NCI-H1092 treated with DMSO at 0.1 percent for 48 hours (cell line): ENCODE data around the gene ATP1B3.
"Not testable (repeated sequence)": the region's sequence is repeated elsewhere in the genome, so short reads cannot be mapped to it uniquely, and the experiment has no call there.

Experiments used
- DNase-seq: peaks from one replicate; lab custom pipeline; 2025; lab: John Stamatoyannopoulos, UW

The ATP1B3 gene

GRCh38 chr3:141876381-141876890, at the start of gene ATP1B3:
TSS of gene ATP1B3 (plus strand) at chr3:141876643. CDS start at chr3:141876802, 159 bp downstream.
- peak; percentile 77 for DNase-seq

DNA sequence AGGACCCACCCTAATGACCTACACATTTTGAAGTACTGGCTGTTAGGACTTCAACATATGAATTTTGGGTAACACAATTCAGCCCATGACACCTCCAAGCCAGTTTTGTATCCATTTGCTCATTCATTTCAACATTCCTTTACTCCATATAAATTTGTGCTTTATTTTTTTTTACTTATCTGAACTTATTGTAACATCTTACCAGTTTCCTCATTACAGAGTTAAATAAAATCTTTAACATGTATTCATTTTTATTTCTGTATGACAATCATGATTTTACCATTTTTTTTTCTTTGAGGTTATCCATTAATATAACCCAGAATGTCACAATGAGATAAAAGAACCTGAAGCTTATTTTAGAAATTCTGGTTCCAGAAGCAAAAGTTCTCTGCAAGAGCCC, 48.0 kb upstream of the ATP1B3 start:
- DNase-seq = no peak

DNA sequence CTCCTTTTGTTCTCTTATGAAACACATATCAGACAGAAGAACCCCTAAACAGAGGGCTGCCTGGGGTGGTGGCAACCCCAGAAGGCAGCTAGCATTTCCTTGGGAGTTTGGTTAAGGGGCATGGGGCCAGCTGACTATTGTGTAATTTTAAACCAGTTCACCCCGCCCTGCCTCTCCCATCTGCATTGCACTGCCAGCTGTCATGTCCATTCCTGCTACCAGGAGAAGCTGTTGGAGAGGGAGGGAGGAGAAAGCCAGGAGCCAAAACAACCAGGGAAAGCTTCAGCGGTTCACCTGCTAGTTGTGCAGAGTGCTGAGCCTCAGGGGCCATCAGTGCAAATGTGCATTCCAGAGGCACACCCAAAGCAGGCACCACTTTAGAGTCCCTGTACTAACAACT, 47.6 kb upstream of the ATP1B3 start:
- peak; percentile 54 for DNase-seq

DNA sequence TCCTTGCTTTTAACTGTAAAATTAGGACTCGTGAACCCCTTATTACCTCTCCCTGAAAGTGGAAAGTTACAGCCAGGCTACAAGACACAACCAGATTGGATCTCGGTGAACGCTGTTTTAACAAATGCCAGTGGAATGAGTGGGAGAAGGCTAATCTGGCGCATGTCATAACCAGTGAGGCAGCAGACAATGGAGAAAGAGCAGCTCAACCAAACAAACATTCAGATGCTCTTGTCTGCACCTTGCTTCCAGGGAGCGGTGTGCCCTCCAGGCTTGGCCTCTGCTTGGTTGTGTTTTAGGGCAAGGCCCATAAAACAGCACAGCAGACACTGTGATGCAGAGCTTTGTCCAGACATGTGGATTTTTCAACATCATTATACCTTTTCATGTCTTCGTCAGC, 45.9 kb upstream of the ATP1B3 start:
- DNase-seq = no peak

DNA sequence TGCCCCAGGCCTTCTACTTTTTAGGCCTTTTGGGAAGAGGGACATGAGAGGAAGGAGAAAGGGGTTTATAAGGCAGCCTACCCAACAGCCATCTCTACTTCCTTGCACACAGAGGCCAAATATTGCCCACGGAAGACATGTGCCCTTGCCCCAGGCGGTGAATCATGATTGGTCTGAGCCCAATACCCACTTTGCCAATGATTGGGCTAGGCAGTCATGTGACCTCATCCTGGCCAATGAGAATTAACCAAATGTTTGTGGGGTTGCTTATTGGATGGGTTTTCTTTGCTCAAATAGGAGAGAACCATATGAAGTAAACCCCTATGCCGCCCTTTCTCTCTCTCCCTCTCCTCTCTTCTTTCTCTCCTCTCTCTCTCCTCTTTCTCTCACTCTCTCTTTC, 42.2 kb upstream of the ATP1B3 start:
- no peak for DNase-seq

DNA sequence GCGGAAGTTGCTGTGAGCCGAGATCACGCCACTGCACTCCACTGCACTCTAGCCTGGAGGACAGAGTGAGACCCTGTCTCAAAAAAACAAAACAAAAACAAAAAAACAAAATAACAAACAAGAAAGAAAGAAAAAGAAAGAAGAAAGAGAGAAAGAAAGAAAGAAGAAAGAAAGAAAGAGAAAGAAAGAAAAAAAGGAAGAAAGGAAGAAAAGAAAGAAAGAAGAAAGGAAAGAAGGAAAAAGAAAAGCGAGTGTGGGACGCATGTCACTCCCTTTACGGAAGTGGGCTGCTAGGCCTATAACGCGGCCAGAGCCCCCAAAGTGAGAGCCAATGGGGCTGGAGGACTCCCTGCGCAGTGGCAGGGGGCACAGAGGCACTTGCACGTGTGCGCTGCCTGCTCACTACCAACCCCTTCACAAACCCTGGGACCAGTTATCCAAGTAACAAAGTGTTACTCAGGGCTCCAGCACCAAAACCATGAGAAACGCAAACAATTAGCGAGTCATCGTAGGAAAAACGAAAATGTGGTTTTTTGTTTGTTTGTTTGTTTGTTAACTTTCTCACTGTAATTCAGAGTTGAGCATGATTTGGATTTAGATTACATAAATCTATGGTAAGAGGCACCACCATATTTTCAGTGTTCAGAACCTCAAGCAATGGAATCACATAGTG, 40.8 kb upstream of the ATP1B3 start:
- no peak for DNase-seq

DNA sequence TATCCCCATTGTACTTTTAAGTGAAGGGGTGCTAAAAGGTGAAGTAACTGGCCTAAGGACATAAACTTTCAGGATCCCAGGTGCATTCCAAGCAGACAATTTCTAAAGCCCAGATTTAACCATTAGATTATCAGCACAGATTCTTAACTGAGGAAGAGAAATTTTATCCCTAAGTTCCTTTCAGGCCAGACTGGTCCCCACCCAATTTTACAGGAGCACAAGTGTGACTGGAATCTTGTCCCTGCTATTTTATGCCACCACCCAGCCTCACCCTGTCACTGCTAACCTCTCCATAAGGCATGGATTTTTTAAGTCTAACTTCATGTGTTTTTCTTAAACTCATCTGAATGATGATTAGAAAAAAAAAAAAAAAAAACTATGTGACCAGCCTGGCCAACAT, 37.1 kb upstream of the ATP1B3 start:
- no peak for DNase-seq

GRCh38 chr3:141840737-141841544, 35.5 kb upstream of the ATP1B3 start:
- no peak for DNase-seq

DNA sequence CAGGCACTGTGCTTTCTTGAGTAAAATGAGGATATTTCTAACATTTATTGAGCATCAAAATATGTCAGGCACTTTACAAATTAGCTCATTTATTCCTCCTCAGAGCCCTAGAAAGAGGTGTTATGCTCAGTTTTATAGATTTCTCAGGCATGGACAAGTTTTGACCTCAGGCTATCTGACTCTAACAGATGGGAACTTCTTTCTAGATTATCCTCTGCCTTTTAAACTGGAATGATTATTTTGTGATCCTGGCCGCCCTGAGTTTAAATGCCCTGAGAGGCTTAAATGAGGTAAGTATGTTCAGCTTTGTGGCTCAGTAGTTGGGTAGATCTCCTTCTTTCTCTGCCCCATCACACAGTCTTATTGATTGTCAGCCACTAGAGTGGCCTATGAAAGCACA, 32.3 kb upstream of the ATP1B3 start:
- no peak for DNase-seq

DNA sequence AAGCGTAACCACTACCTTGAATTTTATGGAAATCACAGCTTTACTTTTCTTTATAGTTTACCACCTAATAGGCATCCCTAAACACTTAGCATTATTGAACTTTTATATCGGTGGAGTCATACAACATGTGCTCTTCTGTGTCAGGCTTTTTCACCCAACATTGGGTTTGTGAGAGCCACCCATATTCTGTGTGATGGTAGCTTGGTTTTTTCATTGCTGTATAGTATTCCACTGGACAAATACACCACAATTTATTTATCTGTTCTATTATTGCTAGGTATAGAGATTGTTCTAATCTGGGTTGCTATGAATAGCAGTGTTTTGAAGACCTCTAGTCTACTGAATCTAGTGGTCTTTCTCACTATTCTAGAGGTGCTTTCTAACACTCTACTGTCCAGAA, 31.6 kb upstream of the ATP1B3 start:
- DNase-seq = no peak

DNA sequence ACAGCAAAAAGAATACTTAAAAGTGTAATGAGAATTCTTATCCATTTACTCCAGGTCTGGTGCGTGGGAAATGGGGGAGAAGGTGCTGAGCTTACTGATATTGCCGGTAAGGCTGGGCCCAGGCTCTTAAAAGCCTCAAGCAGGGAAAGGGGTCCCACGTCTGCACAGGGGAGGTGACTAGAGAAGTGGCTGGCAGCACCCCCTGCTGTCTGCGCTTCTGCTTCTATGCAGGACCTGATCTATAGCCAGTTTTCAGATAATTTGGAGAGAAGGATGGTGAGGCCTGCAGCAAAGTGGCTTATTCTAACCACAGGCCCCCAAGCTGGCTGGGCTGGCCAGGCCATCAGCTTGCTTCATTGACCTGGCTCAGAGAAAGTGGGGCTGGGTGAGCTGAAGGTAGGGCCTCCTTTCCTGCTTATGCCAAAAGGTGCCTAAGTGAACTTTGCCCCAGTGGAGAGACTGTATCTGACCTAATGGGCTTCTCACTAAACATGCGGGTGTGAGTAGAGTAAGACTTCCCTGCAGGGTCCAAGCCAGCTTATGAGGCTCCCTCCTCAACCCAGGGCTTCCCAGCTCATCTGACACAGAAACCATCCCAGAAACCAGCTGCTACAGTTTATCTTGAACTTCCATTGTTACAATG, 30.9 kb upstream of the ATP1B3 start:
- no peak for DNase-seq

DNA sequence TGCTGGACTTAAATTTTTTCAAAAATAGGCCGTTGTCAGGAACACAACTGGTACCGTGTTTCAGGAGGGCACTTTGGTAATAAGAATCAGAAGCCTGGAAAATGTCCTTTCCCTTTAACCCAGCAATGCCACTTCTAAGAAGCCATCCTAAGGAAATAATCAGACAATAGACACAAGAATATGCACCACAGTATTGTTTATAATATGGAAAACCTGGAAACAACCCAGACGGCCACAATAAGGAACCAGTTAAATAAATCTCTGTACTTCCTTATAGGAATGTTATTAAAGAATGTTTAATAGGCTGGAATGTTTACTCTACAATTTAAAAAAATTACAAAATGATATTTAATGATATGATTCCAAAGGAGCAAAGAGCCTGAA, 30.4 kb upstream of the ATP1B3 start:
- DNase-seq = no peak

DNA sequence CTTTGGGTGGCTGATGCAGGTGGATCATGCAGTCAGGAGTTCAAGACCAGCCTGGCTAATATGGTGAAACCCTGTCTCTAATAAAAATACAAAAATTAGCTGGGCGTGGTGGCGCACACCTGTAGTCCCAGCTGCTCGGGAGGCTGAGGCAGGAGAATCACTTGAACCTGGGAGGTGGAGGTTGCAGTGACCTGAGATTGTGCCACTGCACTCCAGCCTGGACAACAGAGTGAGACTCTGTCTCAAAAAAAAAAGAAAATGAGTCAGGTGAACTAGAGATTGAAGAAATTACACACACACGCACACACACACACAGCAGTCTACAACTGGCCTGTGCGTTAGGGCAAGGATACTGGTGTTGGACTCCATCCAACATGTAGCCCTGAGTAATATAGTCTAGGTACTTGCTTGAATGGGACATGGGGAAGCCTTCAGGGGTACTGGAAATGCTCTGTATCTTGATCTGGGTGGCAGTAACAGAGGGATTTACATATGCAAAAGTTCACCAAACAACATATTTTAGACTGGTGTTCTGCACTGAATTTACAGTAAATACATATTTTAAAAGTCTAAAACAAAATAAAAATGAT, 28.2 kb upstream of the ATP1B3 start:
- not testable (repeated sequence) for DNase-seq

DNA sequence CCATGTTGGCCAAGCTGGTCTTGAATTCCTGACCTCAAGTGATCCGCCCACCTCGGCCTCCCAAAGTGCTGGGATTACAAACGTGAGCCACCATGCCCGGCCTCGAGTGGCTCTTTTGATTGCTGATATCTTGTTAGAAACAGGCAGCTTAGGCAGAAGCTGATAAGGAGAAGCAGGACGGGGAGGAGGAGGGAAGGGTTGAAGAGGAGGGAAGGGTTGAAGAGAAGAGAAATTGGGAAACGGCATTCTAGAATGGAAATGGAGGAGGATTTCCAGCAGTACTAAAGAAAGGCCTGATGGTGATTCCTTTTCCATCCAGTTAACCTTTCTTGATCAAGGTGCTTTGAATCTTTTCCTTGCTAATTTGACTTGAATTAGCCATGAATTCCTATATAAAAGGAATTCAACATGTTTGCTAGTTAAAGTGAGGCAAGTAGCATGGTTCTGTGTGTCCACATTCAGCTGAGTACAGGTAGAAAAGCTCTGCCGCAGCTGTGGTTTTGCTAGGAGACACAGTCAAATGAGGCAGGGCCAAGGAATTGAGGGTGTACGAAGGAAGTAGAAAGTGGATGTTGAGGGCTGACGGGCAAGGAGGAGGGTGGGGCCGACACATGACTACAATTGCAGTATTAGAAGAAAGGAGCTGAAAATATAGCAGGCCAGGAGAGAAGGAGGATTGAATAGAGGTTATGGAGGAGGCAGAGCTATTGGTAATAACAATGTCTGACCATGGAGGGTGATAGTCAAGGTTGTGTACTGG, 27.2 kb upstream of the ATP1B3 start:
- no peak for DNase-seq

GRCh38 chr3:141851411-141851810, 25.0 kb upstream of the ATP1B3 start:
- DNase-seq = no peak

GRCh38 chr3:141853081-141853601, 23.3 kb upstream of the ATP1B3 start:
- no peak for DNase-seq

- DNase-seq = no peak
Observed at GRCh38 chr3:141853629-141854168, 22.7 kb upstream of the ATP1B3 start.

DNA sequence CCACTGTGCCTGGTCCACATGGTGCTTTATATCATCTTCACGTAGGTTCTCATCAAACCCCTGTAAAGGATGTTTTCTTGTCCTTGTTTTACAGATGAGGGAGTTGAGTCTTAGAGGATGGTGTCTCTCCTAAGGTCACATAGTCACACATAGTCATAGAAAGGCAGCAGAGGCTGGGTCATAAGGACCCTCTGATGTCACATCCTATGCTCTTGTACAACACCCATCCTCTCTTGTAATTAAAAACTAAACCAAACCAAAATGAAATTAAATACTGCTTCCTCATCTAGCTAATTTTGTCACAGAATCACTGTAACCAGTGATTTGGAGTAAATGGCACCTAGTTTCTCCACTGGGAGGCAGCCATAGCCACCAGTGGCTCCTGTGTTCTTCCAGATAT, 21.8 kb upstream of the ATP1B3 start:
- no peak for DNase-seq

DNA sequence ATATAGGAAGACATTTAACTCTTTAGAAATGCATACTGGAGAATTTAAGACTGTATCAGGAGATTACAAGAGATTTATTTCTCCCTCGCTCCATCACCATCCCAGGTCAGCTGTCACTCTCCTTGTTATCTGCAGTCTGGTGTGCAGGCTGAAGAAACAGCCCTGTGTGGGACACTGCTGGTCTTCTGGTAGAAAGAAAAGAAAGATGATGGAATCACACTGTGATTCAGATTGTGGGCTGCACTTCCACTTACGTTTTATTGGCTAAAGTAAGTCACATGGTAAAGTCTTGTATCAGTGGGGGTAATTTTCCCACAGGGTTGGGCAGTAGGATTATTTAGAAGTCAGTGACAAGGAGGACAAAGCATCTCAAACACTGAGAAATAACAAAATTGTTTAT, 18.1 kb upstream of the ATP1B3 start:
- DNase-seq = no peak

DNA sequence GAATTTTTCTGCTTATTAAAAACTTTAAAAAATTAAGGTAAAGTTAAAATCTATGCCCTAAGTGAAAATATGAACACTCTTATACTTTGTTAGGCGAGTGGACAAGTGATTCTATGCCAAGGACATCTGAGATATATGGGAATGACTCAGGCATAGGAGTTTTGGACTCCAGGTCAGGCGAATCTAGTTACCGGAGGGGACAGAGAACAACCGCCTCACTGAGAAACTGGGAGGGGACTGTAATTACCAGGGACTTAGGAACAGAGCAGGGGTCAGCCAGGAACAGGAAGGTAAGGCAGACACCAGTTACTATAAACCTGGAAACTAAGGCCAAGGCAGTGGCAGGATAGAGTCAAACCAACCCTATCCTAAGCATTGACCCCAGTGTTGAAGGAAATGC, 16.8 kb upstream of the ATP1B3 start:
- DNase-seq = no peak

DNA sequence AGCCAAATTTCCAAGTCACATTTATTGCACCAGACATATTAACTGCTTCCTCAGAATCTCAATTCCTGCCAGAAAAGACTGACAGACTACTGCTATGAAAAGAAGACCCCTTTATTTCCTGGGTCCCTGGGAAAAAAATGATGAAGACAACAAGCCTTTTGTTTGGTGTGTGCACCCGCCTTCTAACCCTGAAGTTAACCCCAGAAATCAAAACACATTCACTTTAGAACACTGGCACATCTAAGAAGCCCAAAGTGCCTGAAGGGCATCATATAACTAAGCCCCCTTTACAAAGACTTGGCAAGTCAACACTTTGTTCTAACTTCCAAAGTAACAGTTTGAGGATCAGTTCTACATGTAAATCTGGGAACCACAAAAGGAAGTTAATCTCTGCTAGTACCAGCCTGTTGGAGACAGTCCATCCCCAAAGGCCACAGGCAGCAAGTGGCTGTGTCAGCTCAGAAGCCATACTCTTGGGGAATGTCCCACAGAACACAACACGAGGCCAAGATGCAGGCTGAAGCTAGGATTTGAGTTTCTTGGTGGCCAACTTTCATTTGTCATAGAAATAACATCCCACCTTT, 16.3 kb upstream of the ATP1B3 start:
- no peak for DNase-seq
